ENCODE data around the gene PADI3.
"Not testable (repeated sequence)": the region's sequence is repeated elsewhere in the genome, so short reads cannot be mapped to it uniquely, and the experiment has no call there.

The PADI3 gene

GRCh38 chr1:17239420-17239819, 9.5 kb upstream of the PADI3 start:
- in situ Hi-C loops (cut with MboI; ENCODE audit: low sequenced_read_pairs): no loop called here

GRCh38 chr1:17241011-17241779, 7.7 kb upstream of the PADI3 start:
- in situ Hi-C loops (cut with MboI; ENCODE audit: low sequenced_read_pairs): not testable (repeated sequence)

- in situ Hi-C loops (cut with MboI; ENCODE audit: low sequenced_read_pairs): not testable (repeated sequence)
Observed at GRCh38 chr1:17241780-17242074, 7.2 kb upstream of the PADI3 start.

GRCh38 chr1:17243274-17243673, 5.6 kb upstream of the PADI3 start:
- in situ Hi-C loops (cut with MboI; ENCODE audit: low sequenced_read_pairs): no loop called here

GRCh38 chr1:17244821-17245740, 3.8 kb upstream of the PADI3 start:
- in situ Hi-C loops (cut with MboI; ENCODE audit: low sequenced_read_pairs): no loop called here

- in situ Hi-C loops (cut with MboI; ENCODE audit: low sequenced_read_pairs): no loop called here
Observed at GRCh38 chr1:17245816-17246325, 3.0 kb upstream of the PADI3 start.

DNA sequence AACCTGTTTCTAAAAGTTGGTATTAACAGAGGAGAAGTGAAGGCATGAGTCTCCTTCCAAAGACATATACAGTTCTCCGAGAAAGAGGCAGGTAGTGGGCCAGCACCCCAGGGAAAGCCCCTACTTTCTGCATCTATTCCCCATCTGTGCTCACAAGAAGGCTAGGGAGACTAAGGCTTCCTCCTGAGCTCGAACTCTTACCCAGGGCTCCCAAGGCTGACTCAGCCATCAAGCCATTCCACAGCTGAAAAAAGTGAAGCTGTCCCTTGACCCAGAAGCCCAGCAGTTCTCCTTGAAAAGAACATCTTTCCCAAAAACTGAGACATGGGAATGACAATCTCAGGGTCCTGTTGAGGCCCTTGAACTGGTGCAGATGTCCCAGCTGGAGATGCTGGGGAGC, 1.9 kb upstream of the PADI3 start:
- in situ Hi-C loops (cut with MboI; ENCODE audit: low sequenced_read_pairs): no loop called here

DNA sequence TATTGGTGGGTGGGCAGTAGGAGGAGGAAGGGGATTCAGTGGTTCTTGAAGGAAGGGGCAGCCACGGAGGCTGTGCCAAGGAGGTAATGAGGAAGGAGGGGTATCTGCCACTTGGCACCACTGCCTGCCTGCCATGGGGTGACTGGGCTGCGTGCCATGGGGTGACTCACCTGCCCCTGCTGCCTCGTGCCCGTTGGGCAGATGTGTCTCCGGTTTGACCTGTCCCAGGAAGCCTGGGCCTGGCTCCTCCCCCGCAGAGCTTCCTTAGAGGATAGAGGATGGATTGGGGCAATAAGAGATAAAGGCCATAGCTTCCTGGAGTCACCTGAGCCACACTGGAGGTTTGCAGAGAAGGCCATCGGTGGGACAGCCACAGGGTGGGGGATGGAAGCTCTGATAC, 1.7 kb downstream of the PADI3 start:
- in situ Hi-C loops (cut with MboI; ENCODE audit: low sequenced_read_pairs): no loop called here

- in situ Hi-C loops (cut with MboI; ENCODE audit: low sequenced_read_pairs): no loop called here
Observed at GRCh38 chr1:17251246-17251645, 2.3 kb downstream of the PADI3 start.

DNA sequence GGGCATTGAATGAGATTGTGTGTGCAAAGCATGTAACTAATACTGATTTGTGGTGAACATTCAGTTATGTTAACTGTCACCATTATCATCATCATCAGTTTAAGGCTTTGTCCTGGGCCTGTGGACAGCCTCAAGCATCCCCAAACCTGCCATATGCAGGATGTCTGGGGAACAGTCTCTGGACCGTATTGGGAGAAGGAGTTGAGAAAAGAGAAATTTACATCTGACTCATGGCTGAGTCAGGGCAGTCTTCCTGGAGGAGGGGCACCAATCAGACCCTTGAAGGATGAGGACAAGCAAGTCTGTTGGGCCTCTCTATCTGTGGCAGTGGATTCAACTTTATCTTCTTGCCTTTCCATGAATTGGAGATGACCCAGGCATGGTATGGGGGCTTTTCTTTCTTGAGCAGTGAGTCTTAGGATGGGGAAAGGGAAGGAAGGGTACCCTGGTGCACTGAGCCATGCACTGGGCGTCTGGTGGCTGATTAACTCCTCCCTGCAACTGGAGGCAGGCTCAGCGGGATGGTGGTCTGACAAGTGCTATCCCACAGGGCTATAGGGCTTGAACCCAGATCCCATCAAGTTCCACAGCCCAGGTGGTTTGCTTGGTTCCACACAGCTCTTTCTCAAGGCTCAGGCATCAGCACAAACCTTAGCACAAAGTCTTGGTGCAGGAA, 2.9 kb downstream of the PADI3 start:
- in situ Hi-C loops (cut with MboI; ENCODE audit: low sequenced_read_pairs): no loop called here

GRCh38 chr1:17255336-17255735, 6.4 kb downstream of the PADI3 start:
- in situ Hi-C loops (cut with MboI; ENCODE audit: low sequenced_read_pairs): no loop called here

- in situ Hi-C loops (cut with MboI; ENCODE audit: low sequenced_read_pairs): no loop called here
Observed at GRCh38 chr1:17258116-17258757, 9.3 kb downstream of the PADI3 start.

DNA sequence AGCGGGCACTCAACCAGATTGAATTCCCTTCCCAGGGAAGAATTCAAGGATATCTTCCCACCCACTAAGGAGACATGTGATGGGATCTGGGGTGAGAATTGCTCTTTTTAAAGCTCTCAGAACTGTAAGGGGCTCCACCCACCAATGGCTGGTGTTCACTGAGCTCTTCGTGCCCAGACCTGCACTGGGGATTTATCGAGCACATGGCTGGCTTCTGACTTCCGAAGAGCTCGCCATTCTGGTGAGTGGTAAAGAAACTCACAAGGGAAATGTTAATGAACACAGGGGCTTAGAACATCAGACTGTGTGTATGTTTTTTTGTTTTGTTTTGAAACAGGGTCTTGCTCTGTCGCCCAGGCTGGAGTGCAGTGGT, 9.8 kb downstream of the PADI3 start:
- in situ Hi-C loops (cut with MboI; ENCODE audit: low sequenced_read_pairs): no loop called here

DNA sequence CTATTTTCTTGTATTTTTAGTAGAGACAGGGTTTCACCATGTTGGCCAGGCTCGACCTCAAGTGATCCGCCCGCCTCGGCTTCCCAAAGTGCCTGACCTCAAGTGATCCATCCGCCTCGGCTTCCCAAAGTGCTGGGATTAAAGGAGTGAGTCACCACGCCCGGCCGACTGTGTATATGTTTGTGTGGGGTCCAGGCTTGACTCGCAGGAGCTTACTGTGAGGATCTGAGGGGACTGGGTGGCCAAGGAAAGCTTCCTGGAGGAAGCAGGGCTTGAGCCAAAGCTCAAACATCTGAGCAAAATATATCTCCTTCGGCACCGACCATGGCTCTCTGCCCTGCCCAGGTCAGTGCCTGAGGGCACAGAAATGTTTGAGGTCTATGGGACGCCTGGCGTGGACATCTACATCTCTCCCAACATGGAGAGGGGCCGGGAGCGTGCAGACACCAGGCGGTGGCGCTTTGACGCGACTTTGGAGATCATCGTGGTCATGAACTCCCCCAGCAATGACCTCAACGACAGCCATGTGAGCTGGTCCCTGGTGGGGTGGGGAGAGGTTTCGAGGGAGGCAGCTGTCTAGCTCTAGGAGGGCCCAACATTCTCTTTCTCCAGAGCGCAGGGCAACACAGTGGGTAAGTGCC, 10.5 kb downstream of the PADI3 start:
- in situ Hi-C loops (cut with MboI; ENCODE audit: low sequenced_read_pairs): no loop called here

GRCh38 chr1:17260264-17260663, 11.4 kb downstream of the PADI3 start:
- in situ Hi-C loops (cut with MboI; ENCODE audit: low sequenced_read_pairs): no loop called here

DNA sequence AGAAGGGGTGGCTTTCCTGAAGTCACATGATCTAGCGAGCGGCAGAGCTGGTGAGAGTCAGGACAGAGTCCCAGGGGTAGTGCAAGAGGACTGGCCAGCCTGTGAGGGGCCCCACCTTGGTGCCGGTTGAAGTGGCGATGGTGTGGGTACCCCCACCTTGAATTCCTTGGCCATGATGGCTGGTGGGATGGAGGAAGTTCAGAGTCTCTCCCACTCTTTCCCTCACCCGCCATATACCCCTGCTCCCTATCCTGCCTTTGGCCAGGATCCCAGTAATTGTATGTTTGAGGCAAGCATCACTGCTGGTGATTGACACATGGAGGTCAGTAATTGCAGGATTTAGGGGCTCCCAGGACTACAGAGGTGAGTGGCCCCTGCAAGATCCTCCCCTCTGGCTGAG, 11.8 kb downstream of the PADI3 start:
- in situ Hi-C loops (cut with MboI; ENCODE audit: low sequenced_read_pairs): no loop called here

DNA sequence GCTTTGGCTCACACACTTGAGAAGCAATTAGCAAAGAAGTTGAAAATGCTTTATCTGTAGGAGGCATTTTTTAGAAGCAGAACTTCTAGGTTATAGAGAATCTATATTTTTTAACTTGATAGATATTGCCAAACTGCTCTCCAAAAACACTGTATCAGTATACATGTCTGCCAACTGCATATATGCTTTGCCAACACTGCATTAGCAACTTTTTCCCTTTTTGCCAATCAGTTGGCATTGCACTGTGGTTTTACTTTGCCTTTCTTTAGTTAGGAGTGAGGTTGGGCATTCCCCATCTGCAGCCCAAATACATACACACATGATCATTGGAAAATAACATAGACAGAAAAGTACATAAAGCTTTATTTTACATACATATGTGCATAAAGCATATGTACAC, 15.0 kb downstream of the PADI3 start:
- in situ Hi-C loops (cut with MboI; ENCODE audit: low sequenced_read_pairs): no loop called here

DNA sequence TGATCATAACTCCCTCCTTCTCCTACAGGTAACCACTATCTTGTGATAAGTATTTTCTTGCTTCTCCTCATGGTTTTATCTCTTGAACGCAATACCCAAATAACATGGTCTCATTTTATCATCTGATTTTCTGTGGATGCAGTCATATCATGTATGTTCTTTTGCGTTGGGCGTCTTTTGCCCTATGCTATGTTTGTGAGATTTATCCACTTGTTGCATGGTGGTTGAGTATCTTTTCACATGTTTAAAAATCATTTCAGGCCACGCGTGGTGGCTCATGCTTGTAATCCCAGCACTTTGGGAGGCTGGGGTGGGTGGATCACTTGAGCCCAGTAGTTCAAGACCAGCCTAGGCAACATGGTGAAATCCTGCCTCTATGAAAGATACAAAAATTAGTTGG, 15.6 kb downstream of the PADI3 start:
- in situ Hi-C loops (cut with MboI; ENCODE audit: low sequenced_read_pairs): no loop called here

- in situ Hi-C loops (cut with MboI; ENCODE audit: low sequenced_read_pairs): no loop called here
Observed at GRCh38 chr1:17265162-17265561, 16.3 kb downstream of the PADI3 start.

- in situ Hi-C loops (cut with MboI; ENCODE audit: low sequenced_read_pairs): no loop called here
Observed at GRCh38 chr1:17265950-17266349, 17.1 kb downstream of the PADI3 start.
